Gastrocnemius medialis (tissue), 4 donors: ENCODE data around the gene AMPD2. TPM values are rescaled to one million over a fixed set of nuclear protein-coding genes. Genes with fewer than 3 reads are reported as not detected.

Experiments used
- ATAC-seq, 2 donors: fragments of 150-250 bp; one replicate each; pipeline ENCODE4 v1.9.1; 2016
- DNase-seq, 2 donors: peaks; one replicate each; pipeline ENCODE4 v3.0.0-alpha.2; 2019
- H3K27ac ChIP-seq, 4 donors: fragments of 200-600 bp; sonication (generic); 1 replicate in 1 of 4; 2 replicates in 3 of 4; pipeline ENCODE4 v1.5.1; 2016 to 2018; ENCODE audit warnings: mild to moderate bottlenecking in 2 of 4, moderate library complexity in 1 of 4
- H3K27me3 ChIP-seq, 3 donors: fragments of 200-600 bp; sonication (generic) in 2 of 3; 1 replicate in 1 of 3; 2 replicates in 2 of 3; pipeline versions ENCODE4 v1.5.1 to v1.6.0; 2016 to 2019; ENCODE audit warnings: mild to moderate bottlenecking in 1 of 3, moderate library complexity in 1 of 3
- H3K36me3 ChIP-seq, 2 donors: fragments of 200-600 bp; sonication (generic) in 1 of 2; one replicate each; pipeline ENCODE4 v1.5.1; 2017 to 2018
- H3K4me1 ChIP-seq, 2 donors: fragments of 200-600 bp; sonication (generic) in 1 of 2; one replicate each; pipeline ENCODE4 v1.5.1; 2016 to 2017; ENCODE audit warnings: mild to moderate bottlenecking in 2 of 2
- H3K4me3 ChIP-seq, 4 donors: fragments of 200-600 bp; sonication (generic) in 3 of 4; 1 replicate in 1 of 4; 2 replicates in 3 of 4; pipeline ENCODE4 v1.5.1; 2016 to 2019; ENCODE audit warnings: mild to moderate bottlenecking in 2 of 4
- H3K9me3 ChIP-seq, 3 donors: fragments of 200-600 bp; sonication (generic) in 2 of 3; 1 replicate in 1 of 3; 2 replicates in 2 of 3; pipeline ENCODE4 v1.5.1; 2016 to 2019
- POLR2A ChIP-seq, 2 donors: fragments of 450-650 bp; IDR thresholded peaks; one replicate each; pipeline ENCODE4 v1.6.1; 2017; ENCODE audit warnings: antibody characterized with exemption in 2 of 2, mild to moderate bottlenecking in 2 of 2, moderate library complexity in 2 of 2
- in situ Hi-C, 4 donors: fragments of 200-750 bp; cut with MboI; loops; one replicate each; pipeline versions ENCODE4 v1.15.0 to v1.8.0; 2017; ENCODE audit warnings: low sequenced_read_pairs in 4 of 4
- intact Hi-C: fragments of 100-400 bp; cut with DNase I; formaldehyde crosslinking; loops from one replicate; pipeline ENCODE4 v1.15.1; 2023; ENCODE audit warnings: low total_unique reads
- total RNA-seq, 4 donors: library from RNA; depleted of rRNA; stranded (reverse); fragments of >200 nt; gene quantifications; one replicate each; pipeline versions ENCODE4 v1.1.0 to v1.2.3, GENCODE V29; 2016
- TF ChIP-seq, protein P1 (sequence below), 5 experiments: fragments of 450-650 bp in 3 of 5; fragments of 200-600 bp in 2 of 5; sonication (generic) in 2 of 5; IDR thresholded peaks in 4 of 5; conservative IDR thresholded peaks in 1 of 5; 1 replicate in 4 of 5; 2 replicates in 1 of 5; pipeline ENCODE4 v1.5.1; 2016 to 2019; ENCODE audit warnings: antibody characterized with exemption in 5 of 5, mild to moderate bottlenecking in 3 of 5, moderate library complexity in 3 of 5

AMPD2 gene
- total RNA-seq, 4 donors from 2014 or later: 5.3 to 19.4 (median 10.4) TPM

DNA sequence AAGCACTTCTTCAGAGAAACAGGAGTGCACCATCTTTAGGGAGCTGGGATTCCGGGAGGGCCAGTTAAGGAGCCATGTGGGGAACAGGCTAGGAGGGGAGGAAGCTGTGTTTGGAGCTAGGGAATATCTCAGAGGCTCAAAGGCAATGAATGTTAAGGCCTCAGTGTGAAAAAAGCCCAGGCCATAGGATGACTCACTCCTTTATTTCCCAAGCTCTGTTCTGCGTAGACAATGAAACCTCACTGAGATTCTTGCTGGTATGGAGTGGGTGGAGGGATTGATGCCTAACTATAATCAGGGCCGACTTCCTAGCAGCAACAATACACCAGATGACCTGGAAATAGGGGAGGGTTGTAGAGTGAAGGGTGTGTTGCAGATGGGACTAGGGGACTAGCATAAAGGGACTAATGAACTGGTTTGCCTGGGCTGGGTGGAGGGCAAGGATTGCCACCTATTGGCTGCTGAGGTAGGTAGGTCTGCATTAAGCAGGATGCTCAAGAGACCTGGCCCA lies 2.3 kb upstream of the AMPD2 start:
- intact Hi-C loops: loop anchor here (5.0 kb wide), 1 partner anchor 125 kb away; the partner anchor contains the start of gene CYB561D1
- ATAC-seq: no peak
- Histone ChIP-seq H3K27ac (no peak overlapping the region), H3K27me3 (peaks cover 0 to 4% (median 0%) of the 10 kb centered on the region in 3 donors), H3K4me1 (peaks cover 4 to 21% of the 10 kb centered on the region in 2 donors), H3K9me3 (no peaks in the 10 kb centered on the region), H3K4me3 (no peak overlapping the region), H3K36me3 (no peaks in the 10 kb centered on the region)
- TF ChIP-seq, protein P1, sequence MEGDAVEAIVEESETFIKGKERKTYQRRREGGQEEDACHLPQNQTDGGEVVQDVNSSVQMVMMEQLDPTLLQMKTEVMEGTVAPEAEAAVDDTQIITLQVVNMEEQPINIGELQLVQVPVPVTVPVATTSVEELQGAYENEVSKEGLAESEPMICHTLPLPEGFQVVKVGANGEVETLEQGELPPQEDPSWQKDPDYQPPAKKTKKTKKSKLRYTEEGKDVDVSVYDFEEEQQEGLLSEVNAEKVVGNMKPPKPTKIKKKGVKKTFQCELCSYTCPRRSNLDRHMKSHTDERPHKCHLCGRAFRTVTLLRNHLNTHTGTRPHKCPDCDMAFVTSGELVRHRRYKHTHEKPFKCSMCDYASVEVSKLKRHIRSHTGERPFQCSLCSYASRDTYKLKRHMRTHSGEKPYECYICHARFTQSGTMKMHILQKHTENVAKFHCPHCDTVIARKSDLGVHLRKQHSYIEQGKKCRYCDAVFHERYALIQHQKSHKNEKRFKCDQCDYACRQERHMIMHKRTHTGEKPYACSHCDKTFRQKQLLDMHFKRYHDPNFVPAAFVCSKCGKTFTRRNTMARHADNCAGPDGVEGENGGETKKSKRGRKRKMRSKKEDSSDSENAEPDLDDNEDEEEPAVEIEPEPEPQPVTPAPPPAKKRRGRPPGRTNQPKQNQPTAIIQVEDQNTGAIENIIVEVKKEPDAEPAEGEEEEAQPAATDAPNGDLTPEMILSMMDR (IDR thresholded peaks at IDR 0.05 in 4 of 5, conservative IDR thresholded peaks at IDR 0.05 in 1 of 5): no peak
- no peak for TF ChIP-seq POLR2A (IDR thresholded peaks at IDR 0.05)
- no peak for DNase-seq
- in situ Hi-C loops: no loop called here

DNA sequence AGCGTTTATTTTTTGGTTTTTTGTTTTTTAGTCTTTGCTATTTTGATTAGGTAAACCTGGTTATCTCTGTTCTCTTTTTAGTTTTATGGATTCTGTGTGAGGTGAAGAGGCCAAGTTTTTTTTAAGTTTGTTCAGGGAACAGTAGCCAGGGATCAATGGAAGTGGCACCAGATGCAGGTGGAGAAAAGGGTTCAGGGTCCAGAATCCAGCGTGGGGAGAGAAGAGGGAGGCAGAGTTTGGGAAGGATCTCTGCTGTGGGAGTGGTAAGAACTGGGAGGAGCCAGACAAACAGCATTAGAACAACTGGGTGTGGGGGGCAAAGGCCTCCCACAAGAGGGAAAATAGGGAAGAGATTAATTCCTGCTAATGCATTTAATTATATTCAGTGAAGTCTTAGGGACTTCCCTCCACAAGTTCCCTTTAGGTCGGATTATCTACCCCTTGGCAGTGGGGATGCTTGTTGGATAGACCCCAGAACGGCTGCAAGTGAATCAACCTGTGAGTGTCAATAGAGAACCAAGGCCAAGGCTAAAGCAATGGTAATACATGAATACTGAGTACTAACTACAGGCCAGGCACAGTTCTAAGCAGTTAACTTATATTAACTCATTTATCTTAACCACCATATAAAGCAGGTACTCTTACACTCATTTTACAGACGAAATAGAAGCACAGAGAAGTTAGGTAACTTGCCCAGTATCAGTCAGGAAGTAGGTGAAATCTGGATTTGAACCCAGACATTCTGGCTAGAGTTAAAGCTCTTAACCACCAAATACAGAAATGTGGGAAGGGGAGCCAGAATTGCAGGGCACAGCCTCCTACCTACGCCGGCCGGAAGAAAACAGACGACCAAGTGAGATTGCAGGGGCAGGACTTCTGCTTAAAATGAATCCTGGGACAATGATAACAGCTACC lies 719 bp upstream of the AMPD2 start:
- no peaks in the 10 kb centered on the region for H3K36me3 ChIP-seq
- no peaks in the 10 kb centered on the region for H3K9me3 ChIP-seq
- H3K27ac ChIP-seq: peak overlapping the region in 3 of 4 donors; percentile 27 to 73 (median 72)
- in situ Hi-C loops (no loop called here), intact Hi-C loops (loop anchor here (5.0 kb wide), 1 partner anchor 127 kb away; the partner anchor contains the start of gene CYB561D1)
- H3K4me3 ChIP-seq: peak overlapping the region; percentile 64 to 87 (median 66)
- H3K27me3 ChIP-seq: peaks cover 0 to 4% (median 0%) of the 10 kb centered on the region in 3 donors
- DNase-seq (no peak), ATAC-seq (no peak)
- peaks cover 4 to 22% of the 10 kb centered on the region in 2 donors for H3K4me1 ChIP-seq
- TF ChIP-seq, protein P1 (IDR thresholded peaks at IDR 0.05 in 4 of 5, conservative IDR thresholded peaks at IDR 0.05 in 1 of 5): no peak
- TF ChIP-seq POLR2A (IDR thresholded peaks at IDR 0.05): no peak

DNA sequence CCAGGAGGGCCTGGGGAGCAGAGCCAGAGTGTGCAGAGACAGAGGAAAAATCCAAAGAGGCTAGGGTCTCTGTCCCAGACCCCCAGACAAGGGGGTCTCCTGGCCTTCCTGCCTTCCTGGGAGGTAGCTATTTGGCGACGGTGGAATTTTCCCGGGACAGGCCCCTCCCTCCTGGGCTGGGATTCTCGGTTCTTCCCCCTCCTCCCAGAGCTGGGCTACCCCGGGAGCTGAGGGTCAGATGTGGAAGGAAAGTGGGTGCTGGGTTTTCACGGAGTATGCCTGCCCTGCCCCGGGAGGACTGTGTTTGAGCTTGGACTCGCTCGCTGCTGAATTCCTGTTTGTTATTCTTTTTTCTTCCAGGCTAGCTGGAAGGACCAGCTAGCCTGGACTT lies 759 bp downstream of the AMPD2 start:
- ATAC-seq (peak; percentile 41 to 53), DNase-seq (no peak)
- H3K27me3 ChIP-seq: peaks cover 0 to 4% (median 0%) of the 10 kb centered on the region in 3 donors
- peak overlapping the region; percentile 62 to 73 (median 71) for H3K27ac ChIP-seq
- intact Hi-C loops: loop anchor here (2.0 kb wide), 1 partner anchor 74 kb away; no protein-coding TSS in a partner anchor
- H3K36me3 ChIP-seq: no peaks in the 10 kb centered on the region
- peaks cover 4 to 24% of the 10 kb centered on the region in 2 donors for H3K4me1 ChIP-seq
- in situ Hi-C loops: loop anchor here (5.0 to 10.0 kb wide), 3 partner anchors 73 to 364 kb away; partner anchors contain the start of genes GNAI3 (in 4 of the 4) and AHCYL1 (in 1 of the 4)
- TF ChIP-seq POLR2A (IDR thresholded peaks at IDR 0.05): no peak
- TF ChIP-seq, protein P1 (IDR thresholded peaks at IDR 0.05 in 4 of 5, conservative IDR thresholded peaks at IDR 0.05 in 1 of 5): no peak
- H3K9me3 ChIP-seq: no peaks in the 10 kb centered on the region
- H3K4me3 ChIP-seq: peak overlapping the region; percentile 64 to 87 (median 66)

DNA sequence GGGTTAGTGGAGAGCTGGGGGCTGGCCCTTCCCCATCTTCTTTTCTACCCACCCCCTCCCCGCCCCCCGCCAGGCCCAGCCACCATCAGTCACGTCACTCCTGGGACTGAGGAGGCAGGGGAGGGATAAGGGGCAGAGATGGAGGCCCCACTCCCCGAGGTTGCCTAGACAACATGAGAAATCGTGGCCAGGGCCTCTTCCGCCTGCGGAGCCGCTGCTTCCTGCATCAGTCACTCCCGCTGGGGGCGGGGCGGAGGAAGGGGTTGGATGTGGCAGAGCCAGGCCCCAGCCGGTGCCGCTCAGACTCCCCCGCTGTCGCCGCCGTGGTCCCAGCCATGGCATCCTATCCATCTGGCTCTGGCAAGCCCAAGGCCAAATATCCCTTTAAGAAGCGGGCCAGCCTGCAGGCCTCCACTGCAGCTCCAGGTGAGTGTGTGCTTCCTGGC lies 1.2 kb downstream of the AMPD2 start:
- ATAC-seq (peak; percentile 48 to 51), DNase-seq (peak; percentile 69 to 75)
- peak overlapping the region; percentile 62 to 73 (median 71) for H3K27ac ChIP-seq
- H3K9me3 ChIP-seq: no peaks in the 10 kb centered on the region
- TF ChIP-seq POLR2A (IDR thresholded peaks at IDR 0.05): no peak
- TF ChIP-seq, protein P1 (IDR thresholded peaks at IDR 0.05 in 4 of 5, conservative IDR thresholded peaks at IDR 0.05 in 1 of 5): no peak
- H3K4me3 ChIP-seq: peak overlapping the region; percentile 64 to 87 (median 66)
- H3K4me1 ChIP-seq: peaks cover 4 to 24% of the 10 kb centered on the region in 2 donors
- H3K36me3 ChIP-seq: no peaks in the 10 kb centered on the region
- H3K27me3 ChIP-seq: peaks cover 0 to 4% (median 0%) of the 10 kb centered on the region in 3 donors
- intact Hi-C loops (loop anchor here (2.0 kb wide), 1 partner anchor 74 kb away; no protein-coding TSS in a partner anchor), in situ Hi-C loops (loop anchor here (5.0 to 10.0 kb wide), 3 partner anchors 74 to 364 kb away; partner anchors contain the start of genes GNAI3 (in 4 of the 4) and AHCYL1 (in 1 of the 4))
